ENCODE measurements around the gene CDK6. TPM values are rescaled to one million over a fixed set of nuclear protein-coding genes. Genes with fewer than 3 reads are reported as not detected.

CDK6 gene
- total RNA-seq, 4 donors from 2014 or later = 9.5 to 21.4 (median 15.9) TPM

- TF ChIP-seq CTCF (IDR thresholded peaks at IDR 0.05; ENCODE audit: low read depth) = no peak
These were observed 39.3 kb upstream of the CDK6 start for GRCh38 chr7:92875719-92876118.

GRCh38 chr7:92875173-92875572 is 38.8 kb upstream of the CDK6 start:
- TF ChIP-seq CTCF (IDR thresholded peaks at IDR 0.05; ENCODE audit: low read depth) = no peak

GRCh38 chr7:92874567-92874966 is 38.2 kb upstream of the CDK6 start:
- no peak for TF ChIP-seq CTCF (IDR thresholded peaks at IDR 0.05; ENCODE audit: low read depth)

GRCh38 chr7:92873776-92874175 is 37.4 kb upstream of the CDK6 start:
- no peak for TF ChIP-seq CTCF (IDR thresholded peaks at IDR 0.05; ENCODE audit: low read depth)

GRCh38 chr7:92872701-92873100 is 36.3 kb upstream of the CDK6 start:
- TF ChIP-seq CTCF (IDR thresholded peaks at IDR 0.05; ENCODE audit: low read depth) = no peak

GRCh38 chr7:92868683-92869293 is 32.4 kb upstream of the CDK6 start:
- TF ChIP-seq CTCF (IDR thresholded peaks at IDR 0.05; ENCODE audit: low read depth) = no peak

GRCh38 chr7:92856436-92856835 is 20.1 kb upstream of the CDK6 start:
- TF ChIP-seq CTCF (IDR thresholded peaks at IDR 0.05; ENCODE audit: low read depth) = no peak
